NCI-H345 (cell line): ENCODE measurements around the gene RASGRF1.

Experiments
- DNase-seq: peaks from one replicate; lab custom pipeline; 2025; lab: John Stamatoyannopoulos, UW

The RASGRF1 gene

DNA sequence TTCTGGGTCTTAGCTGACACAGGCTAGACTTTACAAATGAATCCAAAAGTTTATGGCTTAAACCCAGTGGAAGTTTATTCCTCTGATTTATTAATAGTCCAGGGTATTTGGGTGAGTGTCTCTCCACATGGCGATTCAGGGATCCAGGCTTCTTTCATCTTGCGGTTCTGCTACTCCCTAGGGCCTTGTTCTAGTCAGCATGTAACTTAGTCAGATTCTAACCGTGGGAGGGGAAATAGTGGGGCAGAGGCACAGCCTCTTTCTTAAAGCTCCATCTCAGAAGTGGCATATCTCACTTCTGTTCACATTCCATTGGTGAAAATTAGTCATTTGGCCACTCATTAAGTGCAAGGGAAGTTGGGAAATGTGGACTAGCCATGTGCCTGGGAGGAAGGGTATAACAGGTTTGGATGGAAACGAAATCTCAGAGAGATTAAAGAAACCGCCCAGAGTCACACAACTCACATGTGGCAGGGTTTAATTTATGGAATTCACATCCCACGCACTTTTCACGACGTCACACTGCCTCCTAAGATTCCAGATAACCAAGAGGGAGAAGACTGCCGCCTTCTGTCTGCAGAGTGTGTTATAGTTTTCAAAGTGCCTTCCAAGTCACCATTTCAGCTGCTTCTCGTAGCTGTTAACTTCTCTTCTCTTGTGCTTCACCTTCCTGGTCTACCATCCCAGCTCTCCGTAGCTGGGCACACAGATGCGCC, 11.4 kb upstream of the RASGRF1 start:
- DNase-seq, result no peak

DNA sequence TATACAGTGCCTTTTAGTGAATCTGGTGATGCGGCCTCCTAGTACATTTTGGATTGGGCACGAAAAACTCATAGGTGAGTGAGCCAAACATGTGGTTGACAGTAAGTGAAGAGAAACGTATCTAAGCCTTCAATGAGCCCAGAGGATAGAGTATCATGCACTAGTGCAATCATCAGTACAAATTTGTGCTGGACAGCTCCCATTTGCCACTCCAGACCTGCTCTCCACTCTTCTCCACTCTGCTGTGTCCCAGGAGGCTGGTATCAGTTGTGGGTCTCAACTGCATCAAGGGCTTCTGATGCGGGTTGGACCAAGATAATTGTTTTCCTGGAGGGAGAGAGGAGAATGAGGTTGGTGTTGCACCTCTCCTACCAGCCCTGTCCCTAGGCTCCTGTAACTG, 9.1 kb upstream of the RASGRF1 start:
- no peak for DNase-seq

DNA sequence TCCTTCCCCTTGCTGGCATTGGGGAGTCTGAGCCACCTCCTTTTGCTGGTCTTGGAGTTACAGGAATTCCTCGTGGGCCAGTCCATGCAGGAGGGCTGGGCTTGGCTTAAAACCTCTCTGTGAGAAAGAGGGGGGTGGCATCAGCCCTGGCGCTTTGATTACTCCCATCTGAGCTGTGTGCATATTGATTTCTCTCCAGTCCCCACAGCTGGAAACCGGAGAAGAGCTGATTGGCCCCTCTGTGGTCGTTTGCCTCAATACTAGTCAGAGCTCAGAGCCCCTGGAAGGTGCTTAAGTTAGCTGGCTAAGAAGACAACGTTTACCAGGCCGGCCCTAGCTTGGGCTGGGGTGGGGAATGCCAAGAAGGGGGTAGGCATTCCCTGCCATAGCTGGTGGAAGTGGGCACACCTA, 4.0 kb upstream of the RASGRF1 start:
- DNase-seq, result no peak

- no peak for DNase-seq
Measured at GRCh38 chr15:79093352-79093935, 2.9 kb upstream of the RASGRF1 start.

- DNase-seq, result no peak
Measured at GRCh38 chr15:79092382-79092781, 1.8 kb upstream of the RASGRF1 start.

GRCh38 chr15:79091204-79091867, 756 bp upstream of the RASGRF1 start:
- DNase-seq, result peak; percentile 27

GRCh38 chr15:79089890-79090486, 592 bp downstream of the RASGRF1 start:
- DNase-seq, result no peak

GRCh38 chr15:79089331-79089889, 1.2 kb downstream of the RASGRF1 start:
- DNase-seq, result no peak

DNA sequence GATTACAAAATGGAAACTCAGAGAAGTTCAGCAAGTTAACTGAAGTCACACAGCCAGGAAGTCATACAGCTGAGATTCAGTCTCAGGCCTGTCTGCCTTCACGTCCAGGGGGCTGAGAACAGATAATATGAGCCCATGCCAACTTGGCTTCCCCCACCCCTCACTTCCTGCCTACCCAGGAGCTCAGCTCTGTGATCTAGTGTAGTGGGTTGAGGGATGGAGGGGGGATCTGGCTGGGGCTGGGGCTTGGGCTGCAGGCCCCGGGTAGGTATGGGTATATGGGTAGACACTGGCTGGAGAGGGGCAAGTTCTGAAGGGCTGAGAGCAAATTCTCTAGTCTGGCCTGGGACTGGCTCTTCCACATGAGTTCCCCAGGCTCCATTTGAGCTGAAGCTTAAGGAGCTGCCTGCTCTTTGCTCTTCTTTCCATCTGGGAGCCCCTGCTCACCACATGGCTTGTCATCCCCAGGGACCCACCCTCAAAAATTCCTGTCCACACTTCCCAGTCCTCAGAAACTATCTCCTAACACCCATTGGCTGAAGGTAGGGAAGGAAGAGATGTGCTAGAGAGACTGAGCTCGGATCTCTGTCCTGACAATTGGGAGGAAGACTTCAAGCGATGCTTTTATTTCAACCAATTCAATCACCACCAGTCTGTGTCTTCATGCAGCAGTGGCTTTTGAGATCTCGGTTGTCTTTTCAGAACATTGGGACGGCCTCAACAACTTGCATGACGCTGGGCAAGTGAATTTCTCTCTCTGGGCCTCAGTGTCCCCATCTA, 2.0 kb downstream of the RASGRF1 start:
- no peak for DNase-seq

- no peak for DNase-seq
Measured at GRCh38 chr15:79086814-79087213, 3.8 kb downstream of the RASGRF1 start.

GRCh38 chr15:79084308-79084968, 6.1 kb downstream of the RASGRF1 start:
- DNase-seq, result peak; percentile 40

DNA sequence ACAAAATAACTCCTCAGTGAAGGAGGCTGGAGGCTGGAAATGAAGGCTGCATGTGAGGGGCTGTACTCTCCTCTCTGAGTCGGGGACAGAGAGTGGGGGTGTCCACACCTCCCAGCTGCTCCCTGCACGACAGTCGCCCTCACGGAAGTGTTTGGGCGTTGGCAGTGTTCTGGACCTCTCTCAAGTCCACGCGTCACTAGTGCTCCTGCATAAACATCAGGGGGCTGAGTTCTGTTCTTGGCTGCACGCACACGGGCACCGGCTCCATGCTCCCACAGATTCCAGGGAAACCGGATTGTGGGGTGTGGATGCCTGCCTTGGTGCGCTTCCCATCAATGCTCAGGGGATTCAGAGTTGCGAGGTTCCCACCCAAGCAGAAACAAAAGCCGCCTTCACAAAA, 7.4 kb downstream of the RASGRF1 start:
- DNase-seq, result no peak

- no peak for DNase-seq
Measured at GRCh38 chr15:79082363-79083070, 8.1 kb downstream of the RASGRF1 start.

DNA sequence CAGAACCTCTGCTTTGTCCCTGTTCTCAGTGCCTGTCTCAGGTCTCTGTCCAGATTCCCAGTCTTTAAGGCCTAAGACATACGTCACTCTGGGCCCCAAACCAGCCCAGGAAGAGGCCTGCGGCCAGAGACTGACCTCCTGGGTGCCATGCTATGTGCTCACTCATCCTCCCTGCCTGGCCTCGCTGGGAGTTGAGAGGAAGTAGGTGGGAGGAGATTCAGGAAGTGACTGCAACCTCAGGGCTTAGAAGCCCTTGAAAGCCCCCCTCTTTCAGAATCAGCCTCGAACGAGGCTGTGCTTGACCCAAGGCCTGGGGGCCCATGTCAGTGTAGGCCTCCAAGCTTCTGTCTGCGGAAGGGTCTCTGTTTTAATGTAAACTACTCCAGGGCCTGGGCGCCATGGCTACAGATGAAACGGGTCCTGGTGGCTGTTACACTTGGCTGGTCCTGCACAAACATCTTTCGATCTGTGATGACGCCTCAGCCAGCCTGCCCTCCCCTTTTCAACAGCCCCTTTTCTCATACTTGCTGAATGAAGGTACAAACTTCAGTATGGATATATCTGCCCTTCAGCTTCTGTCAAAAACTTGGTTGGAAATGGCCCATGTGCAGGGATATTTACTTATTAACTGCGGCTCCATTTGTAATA, 11.7 kb downstream of the RASGRF1 start:
- DNase-seq, result no peak

DNA sequence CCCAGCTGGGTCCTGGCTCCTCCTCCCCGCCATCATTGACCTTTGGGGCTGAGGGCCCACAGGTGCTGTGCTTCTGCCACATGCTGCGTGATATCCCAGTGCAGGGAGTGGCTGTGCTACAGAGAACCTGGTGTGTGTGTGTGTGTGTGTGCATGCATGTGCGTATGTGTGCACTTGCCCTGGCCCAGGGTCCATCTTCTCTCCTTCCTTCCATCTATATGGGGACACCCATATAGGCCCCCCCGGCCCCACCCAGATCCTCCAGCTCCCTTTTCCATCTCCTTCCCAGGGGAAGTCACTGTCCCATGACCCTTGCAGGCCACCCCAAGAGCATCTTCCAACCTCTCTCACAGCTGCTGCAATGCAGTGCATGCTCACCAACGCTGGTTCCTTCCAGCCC, 12.6 kb downstream of the RASGRF1 start:
- no peak for DNase-seq

DNA sequence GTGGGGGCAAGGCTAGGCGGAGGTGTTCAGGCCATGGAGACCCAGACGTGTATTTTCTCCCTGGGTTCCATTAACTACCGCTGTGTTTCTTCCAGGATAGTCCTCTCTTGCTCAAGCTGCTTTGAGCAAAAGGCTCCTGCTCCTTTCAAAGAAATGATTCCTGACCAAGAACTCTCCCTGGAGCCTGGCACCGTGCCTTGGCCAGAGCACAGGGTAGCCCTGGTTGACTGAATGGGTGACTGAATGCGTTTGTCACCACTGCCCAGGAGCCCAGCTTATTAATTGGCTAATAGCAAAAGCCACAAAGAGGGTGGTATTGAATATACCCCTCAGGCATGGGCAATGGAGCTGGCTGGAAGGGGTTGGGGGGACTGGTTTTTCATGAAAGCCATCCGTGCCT, 13.9 kb downstream of the RASGRF1 start:
- DNase-seq, result no peak

DNA sequence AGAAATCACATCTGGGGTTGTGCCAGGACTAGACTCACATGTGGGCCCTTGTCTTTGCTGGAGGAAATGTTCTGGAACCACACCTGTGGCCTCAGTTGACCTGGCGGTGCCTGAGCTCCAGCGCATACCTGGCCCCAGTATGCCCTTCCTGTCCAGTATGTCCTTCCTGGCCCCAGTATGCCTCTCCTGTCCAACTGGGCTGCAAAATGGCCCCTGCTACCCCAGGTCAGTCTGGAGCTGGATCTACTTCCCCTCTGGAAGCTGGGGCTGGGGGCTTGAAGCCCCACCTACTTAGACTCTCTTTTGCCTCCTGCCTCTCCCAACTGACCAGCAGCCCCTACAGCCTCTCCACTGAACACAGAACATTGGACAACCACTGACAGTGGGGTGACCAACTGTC, 15.3 kb downstream of the RASGRF1 start:
- no peak for DNase-seq

- DNase-seq, result no peak
Measured at GRCh38 chr15:79073336-79073735, 17.2 kb downstream of the RASGRF1 start.

- no peak for DNase-seq
Measured at GRCh38 chr15:79071901-79072300, 18.7 kb downstream of the RASGRF1 start.

DNA sequence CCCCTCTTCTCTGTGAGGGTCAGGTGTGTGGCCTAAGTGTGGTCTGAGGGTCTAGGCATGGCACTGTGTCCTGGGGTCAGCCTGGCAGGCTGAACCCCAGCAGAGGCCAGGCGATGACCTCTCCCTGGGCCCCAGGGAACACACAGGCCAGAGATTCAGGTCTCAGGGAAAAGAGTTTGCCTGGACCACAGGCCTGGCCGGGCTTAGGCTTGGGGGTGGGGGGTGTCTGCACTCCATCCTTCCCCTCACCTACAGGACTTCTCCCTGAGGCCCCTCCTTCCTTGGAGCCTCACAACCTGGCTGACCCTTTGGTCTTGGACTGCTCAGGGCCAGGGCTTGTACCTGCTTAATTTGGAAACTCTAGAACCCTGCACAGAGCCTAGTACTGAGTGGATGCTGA, 21.8 kb downstream of the RASGRF1 start:
- no peak for DNase-seq
